HG03097 (cell line): Measurements from ENCODE around the gene CRAT.
A peak's percentile ranks its signal among the peaks of the same experiment; 100 is the strongest.

ENCODE experiments used
- ATAC-seq: cut with Tn5 transposase; IDR thresholded peaks from one replicate; pipeline ENCODE4 v1.9.1; 2021; ENCODE audit not compliant: unreplicated experiment, low FRiP score

Gene CRAT

GRCh38 chr9:129111528-129112151, 1.0 kb upstream of the CRAT start:
- no peak for ATAC-seq

GRCh38 chr9:129109952-129110739, 447 bp downstream of the CRAT start:
- ATAC-seq = peak; percentile 39

- no peak for ATAC-seq
Observed at GRCh38 chr9:129109537-129109903, 1.1 kb downstream of the CRAT start.

- no peak for ATAC-seq
Observed at GRCh38 chr9:129108805-129109536, 1.6 kb downstream of the CRAT start.

- ATAC-seq = no peak
Observed at GRCh38 chr9:129108083-129108804, 2.3 kb downstream of the CRAT start.

- no peak for ATAC-seq
Observed at GRCh38 chr9:129107651-129108050, 2.9 kb downstream of the CRAT start.

- ATAC-seq = no peak
Observed at GRCh38 chr9:129105857-129106694, 4.5 kb downstream of the CRAT start.

GRCh38 chr9:129104051-129104450, 6.5 kb downstream of the CRAT start:
- ATAC-seq = no peak

GRCh38 chr9:129103595-129103965, 7.0 kb downstream of the CRAT start:
- ATAC-seq = no peak

- ATAC-seq = no peak
Observed at GRCh38 chr9:129102791-129103594, 7.6 kb downstream of the CRAT start.

GRCh38 chr9:129102095-129102525, 8.5 kb downstream of the CRAT start:
- no peak for ATAC-seq

- ATAC-seq = no peak
Observed at GRCh38 chr9:129101279-129101678, 9.3 kb downstream of the CRAT start.

GRCh38 chr9:129100383-129101169, 10.0 kb downstream of the CRAT start:
- no peak for ATAC-seq

- no peak for ATAC-seq
Observed at GRCh38 chr9:129098328-129098727, 12.3 kb downstream of the CRAT start.

GRCh38 chr9:129097671-129098306, 12.8 kb downstream of the CRAT start:
- no peak for ATAC-seq

GRCh38 chr9:129095908-129096307, 14.7 kb downstream of the CRAT start:
- ATAC-seq = no peak

GRCh38 chr9:129095170-129095667, 15.4 kb downstream of the CRAT start:
- ATAC-seq = no peak
